ENCODE measurements around the gene GPC3. TPM values are rescaled to one million over a fixed set of nuclear protein-coding genes. Genes with fewer than 3 reads are reported as not detected.
"Not testable (repeated sequence)": the region's sequence is repeated elsewhere in the genome, so short reads cannot be mapped to it uniquely, and the experiment has no call there.

Gene GPC3
- total RNA-seq, 3 donors from 2014 or later: 0.46 to 0.82 (median 0.54) TPM

GRCh38 chrX:133771086-133771646 is 214.2 kb downstream of the GPC3 start:
- no peak for DNase-seq
- no peak for ATAC-seq
- Mint-ChIP-seq H3K4me1 (ENCODE audit: low read depth) (no peaks in the 10 kb centered on the region), H3K27me3 (ENCODE audit: low read depth) (no peaks in the 10 kb centered on the region), H3K36me3 (ENCODE audit: insufficient read depth) (no peaks in the 10 kb centered on the region), H3K4me3 (no peak overlapping the region), H3K9me3 (no peaks in the 10 kb centered on the region)

DNA sequence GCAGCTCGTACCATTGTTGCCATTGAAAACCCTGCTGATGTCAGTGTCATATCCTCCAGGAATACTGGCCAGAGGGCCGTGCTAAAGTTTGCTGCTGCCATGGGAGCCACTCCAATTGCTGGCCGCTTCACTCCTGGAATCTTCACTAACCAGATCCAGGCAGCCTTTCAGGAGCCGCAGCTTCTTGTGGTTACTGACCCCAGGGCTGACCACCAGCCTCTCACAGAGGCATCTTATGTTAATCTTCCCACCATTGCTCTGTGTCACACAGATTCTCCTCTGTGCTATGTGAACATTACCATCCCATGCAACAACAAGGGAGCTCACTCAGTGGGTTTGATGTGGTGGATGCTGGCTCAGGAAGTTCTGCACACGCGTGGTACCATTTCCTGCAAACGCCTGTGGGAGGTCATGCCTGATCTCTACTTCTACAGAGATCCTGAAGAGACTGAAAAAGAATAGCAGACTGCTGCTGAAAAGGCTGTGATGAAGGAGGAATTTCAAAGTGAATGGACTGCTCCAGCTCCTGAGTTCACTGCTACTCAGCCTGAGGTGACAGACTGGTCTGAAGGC is 222.3 kb downstream of the GPC3 start:
- not testable (repeated sequence) for ATAC-seq; DNase-seq; H3K9me3 Mint-ChIP-seq; H3K4me3 Mint-ChIP-seq; H3K36me3 Mint-ChIP-seq (ENCODE audit: insufficient read depth); H3K27me3 Mint-ChIP-seq (ENCODE audit: low read depth)
- peaks cover 18% of the 10 kb centered on the region for H3K4me1 Mint-ChIP-seq (ENCODE audit: low read depth)

GRCh38 chrX:133754657-133755056 is 230.7 kb downstream of the GPC3 start:
- Mint-ChIP-seq H3K9me3 (no peaks in the 10 kb centered on the region), H3K4me1 (ENCODE audit: low read depth) (peaks cover 8% of the 10 kb centered on the region), H3K36me3 (ENCODE audit: insufficient read depth) (no peaks in the 10 kb centered on the region), H3K27me3 (ENCODE audit: low read depth) (no peaks in the 10 kb centered on the region), H3K4me3 (no peak overlapping the region)
- ATAC-seq (no peak), DNase-seq (no peak)

DNA sequence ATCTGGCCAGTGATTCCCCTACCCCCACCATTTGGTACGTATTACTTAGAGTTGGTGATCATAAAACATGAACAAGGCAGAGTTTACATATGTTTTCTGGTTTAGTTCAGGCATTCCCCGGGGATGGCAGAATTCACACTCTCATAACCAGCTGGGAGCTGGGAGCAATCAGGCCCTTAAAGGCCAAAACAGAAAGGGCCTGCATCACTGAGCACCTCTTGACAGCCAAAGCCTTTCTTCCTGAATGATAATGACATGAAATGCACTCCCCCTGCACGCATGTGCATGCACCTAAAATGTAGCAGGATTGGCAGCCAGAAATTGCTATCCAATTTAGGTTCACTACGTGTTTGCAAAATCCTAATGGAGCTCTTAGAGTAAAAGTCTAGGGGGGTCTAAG is 235.4 kb downstream of the GPC3 start:
- Mint-ChIP-seq H3K36me3 (ENCODE audit: insufficient read depth) (no peaks in the 10 kb centered on the region), H3K27me3 (ENCODE audit: low read depth) (no peaks in the 10 kb centered on the region), H3K9me3 (no peaks in the 10 kb centered on the region), H3K4me3 (no peak overlapping the region), H3K4me1 (ENCODE audit: low read depth) (peaks cover 36% of the 10 kb centered on the region)
- DNase-seq (no peak), ATAC-seq (no peak)

DNA sequence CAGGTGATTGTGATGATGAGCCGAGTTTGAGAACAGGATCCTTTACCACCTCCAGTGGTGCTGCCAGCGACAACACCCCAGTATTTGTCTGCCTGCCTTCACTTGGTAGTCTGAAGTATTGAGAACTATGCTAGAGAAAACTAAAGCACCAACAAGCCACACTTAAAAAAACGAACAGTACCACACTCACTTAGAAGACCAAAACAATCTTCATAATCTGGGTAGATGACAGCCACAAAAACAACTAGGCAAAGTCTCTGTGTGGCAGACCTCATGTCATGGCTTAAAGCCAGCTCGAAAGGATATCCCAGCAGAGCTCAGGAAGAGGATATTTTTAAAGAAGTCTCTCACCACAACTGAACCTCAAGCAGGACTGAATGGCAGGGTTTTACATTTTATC is 236.0 kb downstream of the GPC3 start:
- Mint-ChIP-seq H3K4me1 (ENCODE audit: low read depth) (peaks cover 39% of the 10 kb centered on the region), H3K4me3 (no peak overlapping the region), H3K36me3 (ENCODE audit: insufficient read depth) (no peaks in the 10 kb centered on the region), H3K27me3 (ENCODE audit: low read depth) (no peaks in the 10 kb centered on the region), H3K9me3 (no peaks in the 10 kb centered on the region)
- peak in 1 of 2 donors; percentile 14 for ATAC-seq
- DNase-seq: no peak

DNA sequence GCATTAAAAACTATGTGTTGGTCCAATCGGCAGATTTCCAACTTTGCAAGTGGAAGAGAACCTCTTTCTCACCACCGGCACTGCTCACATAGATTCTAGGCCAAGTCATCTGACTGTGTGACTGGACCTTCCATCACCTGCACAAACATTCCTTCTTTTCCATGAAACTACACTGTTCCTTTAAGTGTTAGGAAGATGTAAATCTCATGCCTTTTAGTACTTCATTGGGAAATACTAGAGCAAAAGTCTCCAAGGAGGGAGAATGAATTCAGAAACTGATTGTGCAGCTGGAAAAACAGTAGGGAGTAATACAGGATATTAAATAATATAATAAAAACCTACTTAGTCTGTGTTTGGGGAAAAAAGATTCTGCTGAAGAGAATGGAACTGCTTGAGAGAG is 238.2 kb downstream of the GPC3 start:
- H3K9me3 Mint-ChIP-seq: no peaks in the 10 kb centered on the region

GRCh38 chrX:133746593-133746992 is 238.8 kb downstream of the GPC3 start:
- H3K4me3 Mint-ChIP-seq: no peak overlapping the region
- H3K4me1 Mint-ChIP-seq (ENCODE audit: low read depth): peaks cover 45% of the 10 kb centered on the region
- ATAC-seq: no peak
- DNase-seq: no peak
- H3K9me3 Mint-ChIP-seq: no peaks in the 10 kb centered on the region
- no peaks in the 10 kb centered on the region for H3K36me3 Mint-ChIP-seq (ENCODE audit: insufficient read depth)
- H3K27me3 Mint-ChIP-seq (ENCODE audit: low read depth): no peaks in the 10 kb centered on the region

More for the DNA sequence above, 238.2 kb downstream of the GPC3 start:
- Mint-ChIP-seq H3K36me3 (ENCODE audit: insufficient read depth) (no peaks in the 10 kb centered on the region), H3K4me1 (ENCODE audit: low read depth) (peaks cover 45% of the 10 kb centered on the region), H3K4me3 (no peak overlapping the region), H3K27me3 (ENCODE audit: low read depth) (no peaks in the 10 kb centered on the region)
- DNase-seq: no peak
- ATAC-seq: no peak

DNA sequence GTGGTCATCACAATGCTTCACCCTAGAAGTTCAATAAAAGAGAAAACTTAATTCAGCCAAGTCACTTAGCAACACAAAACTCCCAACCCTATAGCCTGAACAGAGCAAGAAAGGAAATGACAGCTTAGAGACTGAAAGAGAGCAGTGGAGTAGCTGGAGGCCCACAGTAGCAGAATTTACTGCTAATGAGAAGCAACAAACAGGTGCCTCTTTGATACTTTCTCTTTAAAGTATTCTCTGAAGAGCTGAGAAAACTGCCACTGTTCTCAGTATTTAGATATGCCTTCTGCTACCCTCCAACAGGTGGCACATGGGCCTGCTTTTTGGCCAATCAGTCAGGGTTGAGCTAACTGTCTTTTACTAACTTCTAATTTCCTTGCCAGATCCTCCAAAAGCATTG is 240.0 kb downstream of the GPC3 start:
- ATAC-seq (peak; percentile 46), DNase-seq (no peak)
- Mint-ChIP-seq H3K27me3 (ENCODE audit: low read depth) (no peaks in the 10 kb centered on the region), H3K36me3 (ENCODE audit: insufficient read depth) (no peaks in the 10 kb centered on the region), H3K9me3 (no peaks in the 10 kb centered on the region), H3K4me1 (ENCODE audit: low read depth) (peaks cover 44% of the 10 kb centered on the region), H3K4me3 (no peak overlapping the region)

DNA sequence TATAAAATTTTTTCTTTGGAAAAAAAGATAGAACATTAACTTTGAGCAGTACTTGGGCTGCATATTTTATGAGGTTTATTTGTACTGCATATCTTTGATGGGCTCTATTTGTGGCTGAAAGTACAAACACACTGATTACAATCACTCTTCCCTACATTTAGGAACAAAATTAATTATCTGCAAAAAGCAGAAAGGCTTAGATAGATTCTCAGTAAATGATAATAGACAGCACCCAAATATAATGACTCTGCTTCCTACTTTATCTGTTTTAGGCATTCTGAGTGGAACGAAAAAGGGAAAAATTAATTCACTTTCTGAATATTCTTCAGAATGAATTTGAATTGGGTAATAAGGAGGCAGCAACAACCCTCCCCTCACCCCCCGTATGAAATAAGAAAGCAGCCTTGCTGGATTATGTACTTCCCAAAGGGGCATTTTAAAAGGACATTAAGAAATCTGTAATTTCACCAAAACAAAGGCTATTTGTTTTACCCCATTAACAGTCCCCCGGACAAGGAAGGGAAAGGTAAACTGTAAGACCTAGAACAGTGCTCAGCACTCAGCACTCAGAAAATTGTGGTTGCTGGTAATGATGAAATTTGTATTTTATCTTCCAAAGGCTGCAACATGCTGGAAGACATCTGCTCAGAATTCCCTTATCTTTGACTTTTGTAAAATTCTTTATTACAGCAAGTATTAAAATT is 242.6 kb downstream of the GPC3 start:
- Mint-ChIP-seq H3K4me1 (ENCODE audit: low read depth) (peaks cover 28% of the 10 kb centered on the region), H3K9me3 (no peaks in the 10 kb centered on the region), H3K4me3 (no peak overlapping the region), H3K36me3 (ENCODE audit: insufficient read depth) (no peaks in the 10 kb centered on the region), H3K27me3 (ENCODE audit: low read depth) (no peaks in the 10 kb centered on the region)
- no peak for DNase-seq
- no peak for ATAC-seq

DNA sequence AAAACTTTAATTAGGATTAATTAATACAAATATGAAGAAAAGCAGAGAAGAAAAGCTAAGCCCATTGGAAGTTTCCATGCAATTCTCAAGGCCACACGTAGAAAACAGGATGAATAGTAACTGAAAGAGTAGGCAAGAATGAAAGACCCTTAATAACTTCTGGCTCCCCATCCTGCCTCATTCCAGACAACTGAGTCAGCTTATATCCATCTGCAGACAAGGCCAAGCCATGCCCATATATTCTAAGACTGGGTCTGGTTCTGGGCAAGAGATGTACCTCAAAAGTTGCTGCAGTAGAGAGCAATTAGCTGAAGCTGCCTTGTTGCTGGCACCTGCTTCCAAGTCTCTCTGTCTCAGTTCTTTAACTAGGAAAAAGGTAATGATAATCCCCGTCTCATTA is 244.1 kb downstream of the GPC3 start:
- Mint-ChIP-seq H3K36me3 (ENCODE audit: insufficient read depth) (no peaks in the 10 kb centered on the region), H3K9me3 (no peaks in the 10 kb centered on the region), H3K4me3 (no peak overlapping the region), H3K4me1 (ENCODE audit: low read depth) (peaks cover 20% of the 10 kb centered on the region), H3K27me3 (ENCODE audit: low read depth) (no peaks in the 10 kb centered on the region)
- DNase-seq: no peak
- ATAC-seq: no peak

DNA sequence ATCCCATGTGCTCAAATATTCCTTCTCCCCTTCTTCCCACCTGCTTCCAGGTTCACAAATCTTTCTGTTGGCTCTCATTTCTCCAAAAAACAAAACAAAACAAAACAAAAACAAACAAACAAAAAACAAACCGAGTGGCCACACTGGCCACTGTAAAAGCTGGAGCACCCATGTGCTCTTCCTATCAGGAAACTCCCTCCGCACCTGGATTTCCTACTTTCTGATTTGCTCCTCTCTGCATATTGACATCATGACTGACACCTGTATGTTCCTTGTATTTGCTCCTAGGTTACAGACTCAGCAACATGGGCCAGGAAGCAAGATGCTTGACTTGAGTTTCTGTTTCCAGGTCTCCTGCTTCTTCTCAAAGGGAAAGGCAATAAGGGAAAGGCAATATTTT is 258.8 kb downstream of the GPC3 start:
- peaks cover 8% of the 10 kb centered on the region for H3K4me1 Mint-ChIP-seq (ENCODE audit: low read depth)
- no peak for ATAC-seq
- H3K36me3 Mint-ChIP-seq (ENCODE audit: insufficient read depth): no peaks in the 10 kb centered on the region
- no peak overlapping the region for H3K4me3 Mint-ChIP-seq
- H3K9me3 Mint-ChIP-seq: no peaks in the 10 kb centered on the region
- DNase-seq: no peak
- H3K27me3 Mint-ChIP-seq (ENCODE audit: low read depth): peaks cover 3% of the 10 kb centered on the region

DNA sequence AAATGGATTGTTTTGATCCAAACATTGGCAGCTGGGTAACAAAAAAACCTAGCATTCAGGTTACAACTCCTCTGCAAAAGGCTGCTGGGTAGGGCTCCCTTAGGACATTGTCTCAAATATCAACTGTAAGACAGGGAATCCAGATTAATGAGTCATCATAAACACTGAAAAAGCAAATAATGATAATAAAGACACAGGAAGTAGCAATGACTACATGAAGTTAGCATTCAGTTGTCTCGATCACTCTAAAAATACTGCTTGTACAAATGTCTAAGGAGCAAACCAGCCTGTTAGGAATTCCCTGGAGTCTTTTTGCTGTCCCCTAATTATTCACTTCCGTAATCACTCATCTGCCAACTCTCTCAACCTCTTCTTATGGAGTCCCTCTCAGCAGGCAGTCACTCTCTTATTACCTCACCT is 259.2 kb downstream of the GPC3 start:
- peaks cover 8% of the 10 kb centered on the region for H3K4me1 Mint-ChIP-seq (ENCODE audit: low read depth)
- H3K36me3 Mint-ChIP-seq (ENCODE audit: insufficient read depth): no peaks in the 10 kb centered on the region
- H3K9me3 Mint-ChIP-seq: no peaks in the 10 kb centered on the region
- H3K4me3 Mint-ChIP-seq: no peak overlapping the region
- no peak for ATAC-seq
- no peak for DNase-seq
- no peaks in the 10 kb centered on the region for H3K27me3 Mint-ChIP-seq (ENCODE audit: low read depth)

DNA sequence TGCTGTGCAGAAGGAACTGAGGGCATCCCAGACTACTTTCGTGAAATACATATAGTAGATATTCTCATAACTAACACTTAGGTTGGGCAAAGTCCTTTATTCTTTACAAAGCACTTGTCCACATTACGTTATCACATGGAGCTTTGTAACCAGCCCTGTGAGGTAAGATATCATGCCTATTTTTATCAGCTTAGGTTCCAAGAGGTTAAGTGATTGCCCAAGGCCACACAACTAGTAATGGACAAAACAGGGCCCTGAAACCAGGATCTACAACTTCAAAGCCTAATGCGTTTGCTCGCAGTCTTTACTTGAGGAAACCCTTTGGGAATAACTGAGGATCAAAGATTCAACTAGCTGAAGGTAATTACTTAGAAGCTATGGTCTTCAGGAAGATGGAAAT is 261.5 kb downstream of the GPC3 start:
- Mint-ChIP-seq H3K4me1 (ENCODE audit: low read depth) (peaks cover 8% of the 10 kb centered on the region), H3K4me3 (no peak overlapping the region), H3K9me3 (no peaks in the 10 kb centered on the region), H3K36me3 (ENCODE audit: insufficient read depth) (no peaks in the 10 kb centered on the region), H3K27me3 (ENCODE audit: low read depth) (no peaks in the 10 kb centered on the region)
- ATAC-seq (no peak), DNase-seq (no peak)

DNA sequence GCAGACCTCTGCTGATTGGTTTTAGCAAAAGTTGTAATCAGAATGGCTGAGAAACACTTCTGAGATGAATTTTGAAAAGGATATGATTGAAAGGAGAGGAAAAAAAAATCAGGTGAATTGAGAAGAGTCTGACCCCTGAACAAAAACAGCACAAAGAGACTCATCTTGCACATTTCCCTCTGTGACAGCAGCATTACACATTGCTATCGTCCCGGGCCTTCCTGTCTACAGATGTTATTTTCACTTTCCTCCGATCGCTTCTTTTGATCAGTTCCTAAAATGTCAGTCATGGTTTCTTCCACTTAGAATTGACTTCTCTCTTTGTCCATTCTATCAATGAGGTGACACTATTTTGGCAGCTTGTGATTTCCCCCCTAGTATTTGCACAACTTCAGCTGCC is 262.6 kb downstream of the GPC3 start:
- Mint-ChIP-seq H3K36me3 (ENCODE audit: insufficient read depth) (no peaks in the 10 kb centered on the region), H3K27me3 (ENCODE audit: low read depth) (no peaks in the 10 kb centered on the region), H3K4me1 (ENCODE audit: low read depth) (peaks cover 8% of the 10 kb centered on the region), H3K9me3 (no peaks in the 10 kb centered on the region), H3K4me3 (peak overlapping the region; percentile 9)
- no peak for DNase-seq
- ATAC-seq: peak; percentile 48 to 58

GRCh38 chrX:133720269-133720668 is 265.1 kb downstream of the GPC3 start:
- not testable (repeated sequence) for H3K36me3 Mint-ChIP-seq (ENCODE audit: insufficient read depth); H3K9me3 Mint-ChIP-seq; ATAC-seq; H3K27me3 Mint-ChIP-seq (ENCODE audit: low read depth); DNase-seq; H3K4me3 Mint-ChIP-seq
- H3K4me1 Mint-ChIP-seq (ENCODE audit: low read depth): peaks cover 11% of the 10 kb centered on the region

Data from activated T-cell treated with anti-CD3 and anti-CD28 coated beads, Interleukin-2, amount 50 U/mL, for 4 hours (primary cell).